GM10266 (cell line): ENCODE measurements around the gene CWH43.
"Not testable (repeated sequence)": the region's sequence is repeated elsewhere in the genome, so short reads cannot be mapped to it uniquely, and the experiment has no call there.

ENCODE experiments used
- DNase-seq: peaks from one replicate; pipeline ENCODE4 v3.0.0; 2012; ENCODE audit errors: extremely low spot score
- CTCF ChIP-seq: IDR thresholded peaks from 2 replicates; pipeline ENCODE4 v1.5.1; 2012; ENCODE audit warnings: mild to moderate bottlenecking, low read depth; ENCODE audit not compliant: control insufficient read depth, insufficient read depth; ENCODE audit errors: missing control alignments

Gene CWH43

GRCh38 chr4:49036528-49036927 is 50.5 kb downstream of the CWH43 start:
- no peak for TF ChIP-seq CTCF
- DNase-seq = no peak

GRCh38 chr4:49044270-49044669 is 58.2 kb downstream of the CWH43 start:
- DNase-seq = no peak
- TF ChIP-seq CTCF = no peak

DNA sequence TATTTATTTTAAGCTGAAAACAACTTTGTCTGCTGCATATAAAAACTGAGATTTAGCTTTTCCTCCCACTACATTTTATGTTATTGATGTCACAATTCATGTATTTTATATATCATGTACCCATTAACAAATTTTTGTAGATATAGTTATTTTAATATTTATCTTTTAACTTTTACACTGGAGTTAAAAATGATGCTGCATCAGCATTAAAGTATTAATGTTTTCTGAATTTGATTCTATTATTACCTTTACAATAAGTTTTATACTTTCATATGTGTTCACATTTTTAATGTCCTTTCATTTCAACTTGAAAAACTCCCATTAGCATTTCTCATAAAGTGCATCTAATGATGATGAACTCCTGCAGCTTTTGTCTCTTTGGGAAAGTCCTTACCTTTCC is 72.2 kb downstream of the CWH43 start:
- no peak for TF ChIP-seq CTCF

DNA sequence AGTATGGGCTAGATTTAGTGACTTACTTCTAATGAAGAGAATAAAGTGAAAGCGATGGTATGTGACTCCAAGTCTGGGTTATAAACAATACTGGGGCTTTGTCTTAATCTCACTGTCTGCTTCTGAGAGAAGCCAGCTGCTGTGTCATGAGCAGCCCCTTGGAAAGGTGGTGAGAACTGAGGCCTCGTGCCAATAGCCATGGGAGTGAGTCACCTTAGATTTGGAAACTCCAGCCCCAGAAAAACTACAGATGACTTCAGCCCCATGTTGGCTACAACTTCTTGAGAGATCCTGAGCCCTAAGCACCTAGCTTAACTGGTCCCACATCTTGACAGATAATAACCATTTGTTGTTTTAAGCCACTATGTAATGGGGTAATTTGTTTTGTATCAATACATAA is 77.6 kb downstream of the CWH43 start:
- no peak for DNase-seq
- no peak for TF ChIP-seq CTCF

More for the DNA sequence above, 72.2 kb downstream of the CWH43 start:
- no peak for DNase-seq

DNA sequence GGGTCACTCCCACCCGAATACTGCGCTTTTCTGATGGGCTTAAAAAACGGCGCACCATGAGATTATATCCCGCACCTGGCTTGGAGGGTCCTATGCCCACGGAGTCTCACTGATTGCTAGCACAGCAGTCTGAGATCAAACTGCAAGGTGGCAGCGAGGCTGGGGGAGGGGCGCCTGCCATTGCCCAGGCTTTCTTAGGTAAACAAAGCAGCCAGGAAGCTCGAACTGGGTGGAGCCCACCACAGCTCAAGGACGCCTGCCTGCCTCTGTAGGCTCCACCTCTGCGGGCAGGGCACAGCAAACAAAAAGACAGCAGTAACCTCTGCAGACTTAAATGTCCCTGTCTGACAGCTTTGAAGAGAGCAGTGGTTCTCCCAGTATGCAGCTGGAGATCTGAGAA is 86.1 kb downstream of the CWH43 start:
- DNase-seq = not testable (repeated sequence)

GRCh38 chr4:49091883-49092282 is 105.8 kb downstream of the CWH43 start:
- DNase-seq = not testable (repeated sequence)

DNA sequence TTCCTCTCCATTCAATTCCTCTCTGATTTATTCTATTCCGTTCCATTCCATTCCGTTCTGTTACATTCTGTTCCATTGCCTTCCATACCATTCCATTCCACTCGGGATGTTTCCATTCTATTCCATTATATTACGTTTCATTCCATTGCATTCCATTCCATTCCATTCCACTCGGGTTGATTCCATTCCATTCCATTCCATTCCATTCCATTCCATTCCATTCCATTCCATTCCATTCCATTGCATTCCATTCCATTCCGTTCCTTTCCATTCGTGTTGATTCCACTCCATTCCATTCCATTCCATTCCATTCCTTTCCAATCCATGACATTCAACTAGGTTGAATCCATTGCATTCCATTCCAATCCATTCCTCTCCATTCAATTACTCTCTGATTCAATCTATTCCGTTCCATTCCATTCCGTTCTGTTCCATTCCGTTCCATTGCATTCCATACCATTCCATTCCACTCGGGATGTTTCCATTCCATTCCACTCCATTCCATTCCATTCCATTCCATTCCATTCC is 106.6 kb downstream of the CWH43 start:
- not testable (repeated sequence) for DNase-seq

- DNase-seq = not testable (repeated sequence)
Measured at GRCh38 chr4:49096215-49096614, 110.1 kb downstream of the CWH43 start.

GRCh38 chr4:49096627-49097026 is 110.6 kb downstream of the CWH43 start:
- DNase-seq = not testable (repeated sequence)

DNA sequence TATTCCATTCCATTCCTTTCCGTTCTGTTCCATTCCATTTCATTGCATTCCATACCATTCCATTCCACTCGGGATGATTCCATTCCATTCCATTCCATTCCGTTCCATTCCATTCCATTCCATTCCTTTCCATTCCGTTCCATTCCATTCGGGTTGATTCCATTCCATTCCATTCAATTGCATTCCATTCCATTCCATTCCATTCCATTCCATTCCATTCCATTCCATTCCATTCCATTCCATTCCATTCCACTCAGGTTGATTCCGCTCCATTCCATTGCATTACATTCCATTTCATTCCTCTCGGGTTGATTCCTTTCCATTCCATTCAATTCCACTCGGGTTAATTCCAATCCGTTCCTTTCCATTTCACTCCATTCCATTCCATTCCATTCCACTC is 111.0 kb downstream of the CWH43 start:
- DNase-seq = not testable (repeated sequence)

- DNase-seq = not testable (repeated sequence)
Measured at GRCh38 chr4:49097505-49097904, 111.4 kb downstream of the CWH43 start.

DNA sequence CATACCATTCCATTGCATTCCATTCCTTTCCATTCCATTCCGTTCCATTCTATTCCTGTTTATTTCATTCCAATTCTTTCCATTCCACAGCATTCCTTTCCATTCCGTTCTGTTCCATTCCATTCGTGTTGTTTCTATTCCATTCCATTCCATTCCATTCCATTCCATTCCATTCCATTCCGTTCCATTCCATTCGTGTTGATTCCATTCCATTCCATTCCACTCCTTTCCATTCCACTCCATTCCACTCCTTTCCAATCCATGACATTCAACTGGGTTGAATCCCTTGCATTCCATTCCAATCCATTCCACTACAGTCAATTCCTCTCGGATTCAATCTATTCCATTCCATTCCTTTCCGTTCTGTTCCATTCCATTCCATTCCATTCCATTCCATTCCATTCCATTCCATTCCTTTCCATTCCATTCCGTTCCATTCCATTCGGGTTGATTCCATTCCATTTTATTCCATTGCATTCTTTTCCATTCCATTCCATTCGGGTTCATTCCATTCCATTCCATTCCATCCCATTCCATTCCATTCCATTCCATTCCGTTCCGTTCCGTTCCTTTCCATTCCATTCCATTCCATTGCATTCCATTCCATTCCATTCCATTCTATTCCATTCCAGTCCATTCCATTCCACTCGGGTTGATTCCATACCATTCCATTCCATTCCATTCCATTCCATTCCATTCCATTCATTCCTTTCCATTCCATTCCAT is 112.1 kb downstream of the CWH43 start:
- DNase-seq = not testable (repeated sequence)

DNA sequence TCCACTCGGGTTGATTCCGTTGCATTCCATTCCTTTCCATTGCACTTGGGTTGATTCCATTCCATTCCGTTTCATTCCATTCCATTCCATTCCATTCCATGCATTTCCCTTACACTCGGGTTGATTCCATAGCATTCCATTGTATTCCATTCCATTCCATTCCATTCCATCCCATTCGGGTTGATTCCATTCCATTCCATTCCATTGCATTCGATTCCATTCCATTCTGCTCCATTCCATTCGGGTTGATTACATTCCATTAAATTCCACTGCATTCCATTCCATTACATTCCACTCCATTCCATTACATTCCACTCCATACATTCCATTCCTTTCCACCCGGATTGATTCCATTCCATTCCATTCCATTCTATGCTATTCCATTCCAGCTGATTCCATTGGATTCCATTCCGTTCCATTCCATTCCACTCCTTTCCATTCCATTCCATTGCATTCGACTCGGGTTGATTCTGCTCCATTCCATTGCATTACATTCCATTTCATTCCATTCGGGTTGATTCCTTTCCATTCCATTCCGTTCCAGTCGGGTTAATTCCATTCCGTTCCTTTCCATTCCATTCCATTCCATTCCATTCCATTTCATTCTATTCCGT is 113.9 kb downstream of the CWH43 start:
- DNase-seq = not testable (repeated sequence)

DNA sequence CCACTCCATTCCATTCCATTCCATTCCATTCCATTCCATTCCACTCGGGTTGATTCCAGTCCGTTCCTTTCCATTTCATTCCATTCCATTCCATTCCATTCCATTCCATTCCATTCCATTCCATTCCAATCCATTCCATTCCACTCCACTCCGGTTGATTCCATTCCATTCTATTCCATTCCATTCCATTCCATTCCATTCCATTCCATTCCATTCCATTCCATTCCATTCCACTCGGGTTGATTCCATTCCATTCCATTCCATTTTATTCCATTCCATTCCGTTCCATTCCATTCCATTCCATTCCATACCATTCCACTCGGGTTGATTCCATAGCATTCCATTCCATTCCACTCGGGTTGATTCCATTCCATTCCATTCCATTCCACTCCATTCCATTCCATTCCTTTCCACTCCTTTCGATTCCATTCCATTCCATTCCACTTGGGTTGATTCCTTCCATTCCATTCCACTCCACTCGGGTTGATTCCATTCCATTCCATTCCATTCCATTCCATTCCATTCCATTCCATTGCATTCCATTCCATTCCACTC is 116.3 kb downstream of the CWH43 start:
- not testable (repeated sequence) for DNase-seq

- not testable (repeated sequence) for DNase-seq
Measured at GRCh38 chr4:49103436-49104136, 117.5 kb downstream of the CWH43 start.
